ENCODE measurements around the gene PMEPA1.

- TF ChIP-seq, protein P1, sequence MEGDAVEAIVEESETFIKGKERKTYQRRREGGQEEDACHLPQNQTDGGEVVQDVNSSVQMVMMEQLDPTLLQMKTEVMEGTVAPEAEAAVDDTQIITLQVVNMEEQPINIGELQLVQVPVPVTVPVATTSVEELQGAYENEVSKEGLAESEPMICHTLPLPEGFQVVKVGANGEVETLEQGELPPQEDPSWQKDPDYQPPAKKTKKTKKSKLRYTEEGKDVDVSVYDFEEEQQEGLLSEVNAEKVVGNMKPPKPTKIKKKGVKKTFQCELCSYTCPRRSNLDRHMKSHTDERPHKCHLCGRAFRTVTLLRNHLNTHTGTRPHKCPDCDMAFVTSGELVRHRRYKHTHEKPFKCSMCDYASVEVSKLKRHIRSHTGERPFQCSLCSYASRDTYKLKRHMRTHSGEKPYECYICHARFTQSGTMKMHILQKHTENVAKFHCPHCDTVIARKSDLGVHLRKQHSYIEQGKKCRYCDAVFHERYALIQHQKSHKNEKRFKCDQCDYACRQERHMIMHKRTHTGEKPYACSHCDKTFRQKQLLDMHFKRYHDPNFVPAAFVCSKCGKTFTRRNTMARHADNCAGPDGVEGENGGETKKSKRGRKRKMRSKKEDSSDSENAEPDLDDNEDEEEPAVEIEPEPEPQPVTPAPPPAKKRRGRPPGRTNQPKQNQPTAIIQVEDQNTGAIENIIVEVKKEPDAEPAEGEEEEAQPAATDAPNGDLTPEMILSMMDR (conservative IDR thresholded peaks at IDR 0.05) = no peak
- no peak for TF ChIP-seq EZH2 (IDR thresholded peaks at IDR 0.05; ENCODE audit: low read depth)
Observed at GRCh38 chr20:57603120-57603519, 106.7 kb downstream of the PMEPA1 start.
